ENCODE data around the gene KANSL1. TPM values are rescaled to one million over a fixed set of nuclear protein-coding genes. Genes with fewer than 3 reads are reported as not detected.
A peak's percentile ranks its signal among the peaks of the same experiment; 100 is the strongest.
"Not testable (repeated sequence)": the region's sequence is repeated elsewhere in the genome, so short reads cannot be mapped to it uniquely, and the experiment has no call there.

KANSL1 gene
- total RNA-seq, 1 experiment from 2014 or later, result 55.5 TPM

GRCh38 chr17:46020998-46021397 lies 172.2 kb downstream of the KANSL1 start:
- in situ Hi-C loops (cut with HindIII; ENCODE audit: low pct_unique_long_range_greater_than_20kb, low sequenced_read_pairs) (no loop called here), intact Hi-C loops (cut with micrococcal nuclease; ENCODE audit: unreplicated experiment) (no loop called here)
- Histone ChIP-seq H3K4me1 (ENCODE audit: control insufficient read depth, insufficient read depth, low read length) (no peaks in the 10 kb centered on the region), H3K27me3 (ENCODE audit: control insufficient read depth, insufficient read depth, low read length) (no peaks in the 10 kb centered on the region), H3K27ac (ENCODE audit: low read length) (no peak overlapping the region), H3K9me3 (ENCODE audit: control insufficient read depth, insufficient read depth, low read depth, low read length) (no peaks in the 10 kb centered on the region), H3K4me3 (ENCODE audit: low read depth in 2 of 2, low read length in 2 of 2) (no peak overlapping the region), H3K36me3 (ENCODE audit: control insufficient read depth, insufficient read depth, low read length) (no peaks in the 10 kb centered on the region)
- no TSS peak for BruUV-seq (replicated peaks)
- CTCF ChIA-PET, result no interaction called here
- ATAC-seq (no peak), DNase-seq (ENCODE audit: low read depth, low spot score) (no peak)
- POLR2A ChIA-PET, result no interaction called here
- TF ChIP-seq SIN3A (IDR thresholded peaks at IDR 0.05; ENCODE audit: borderline replicate concordance, insufficient read depth, low read depth, low read length) (no peak), REST (IDR thresholded peaks at IDR 0.05; ENCODE audit: insufficient read depth in 1 of 2, low read depth in 2 of 2, low read length in 1 of 2) (no peak), CTCF (IDR thresholded peaks at IDR 0.05) (no peak), TCF7L2 (IDR thresholded peaks at IDR 0.05; ENCODE audit: low read depth, low read length) (no peak), POLR2AphosphoS5 (IDR thresholded peaks at IDR 0.05; ENCODE audit: low read depth, low read length) (no peak)

GRCh38 chr17:46020023-46020761 lies 173.0 kb downstream of the KANSL1 start:
- intact Hi-C loops (cut with micrococcal nuclease; ENCODE audit: unreplicated experiment), result no loop called here
- ChIA-PET CTCF (no interaction called here), POLR2A (no interaction called here)
- DNase-seq (ENCODE audit: low read depth, low spot score) (no peak), ATAC-seq (0 out of 2 replicates have a peak, but pooled peaks have one; percentile 28)
- in situ Hi-C loops (cut with HindIII; ENCODE audit: low pct_unique_long_range_greater_than_20kb, low sequenced_read_pairs), result no loop called here
- Histone ChIP-seq H3K4me3 (ENCODE audit: low read depth in 2 of 2, low read length in 2 of 2) (no peak overlapping the region), H3K27ac (ENCODE audit: low read length) (no peak overlapping the region), H3K9me3 (ENCODE audit: control insufficient read depth, insufficient read depth, low read depth, low read length) (no peaks in the 10 kb centered on the region), H3K36me3 (ENCODE audit: control insufficient read depth, insufficient read depth, low read length) (no peaks in the 10 kb centered on the region), H3K4me1 (ENCODE audit: control insufficient read depth, insufficient read depth, low read length) (no peaks in the 10 kb centered on the region), H3K27me3 (ENCODE audit: control insufficient read depth, insufficient read depth, low read length) (no peaks in the 10 kb centered on the region)
- TF ChIP-seq TCF7L2 (IDR thresholded peaks at IDR 0.05; ENCODE audit: low read depth, low read length) (no peak), SIN3A (IDR thresholded peaks at IDR 0.05; ENCODE audit: borderline replicate concordance, insufficient read depth, low read depth, low read length) (no peak), REST (IDR thresholded peaks at IDR 0.05; ENCODE audit: insufficient read depth in 1 of 2, low read depth in 2 of 2, low read length in 1 of 2) (no peak), POLR2AphosphoS5 (IDR thresholded peaks at IDR 0.05; ENCODE audit: low read depth, low read length) (no peak), CTCF (IDR thresholded peaks at IDR 0.05) (no peak)
- no TSS peak for BruUV-seq (replicated peaks)

- H3K36me3 ChIP-seq (ENCODE audit: control insufficient read depth, insufficient read depth, low read length); H3K4me1 ChIP-seq (ENCODE audit: control insufficient read depth, insufficient read depth, low read length); BruUV-seq (replicated peaks); H3K27me3 ChIP-seq (ENCODE audit: control insufficient read depth, insufficient read depth, low read length); intact Hi-C loops (cut with micrococcal nuclease; ENCODE audit: unreplicated experiment); DNase-seq (ENCODE audit: low read depth, low spot score); CTCF ChIA-PET; H3K4me3 ChIP-seq (ENCODE audit: low read depth in 2 of 2, low read length in 2 of 2); in situ Hi-C loops (cut with HindIII; ENCODE audit: low pct_unique_long_range_greater_than_20kb, low sequenced_read_pairs); H3K27ac ChIP-seq (ENCODE audit: low read length); H3K9me3 ChIP-seq (ENCODE audit: control insufficient read depth, insufficient read depth, low read depth, low read length); ATAC-seq: not testable (repeated sequence)
- POLR2A ChIA-PET, result interaction anchor here (0.6 kb wide), 1 partner anchor 11 kb away, joined by 6 read pairs; no protein-coding TSS in a partner anchor
Measured at GRCh38 chr17:46019408-46019925, 173.8 kb downstream of the KANSL1 start.
